GM18907 (cell line): ENCODE data around the gene ENTREP3.
A peak's percentile ranks its signal among the peaks of the same experiment; 100 is the strongest.

Source experiments
- ATAC-seq: cut with Tn5 transposase; IDR thresholded peaks from one replicate; pipeline ENCODE4 v1.9.1; 2021; ENCODE audit warnings: mild to moderate bottlenecking, moderate library complexity; ENCODE audit not compliant: unreplicated experiment

ENTREP3 gene

DNA sequence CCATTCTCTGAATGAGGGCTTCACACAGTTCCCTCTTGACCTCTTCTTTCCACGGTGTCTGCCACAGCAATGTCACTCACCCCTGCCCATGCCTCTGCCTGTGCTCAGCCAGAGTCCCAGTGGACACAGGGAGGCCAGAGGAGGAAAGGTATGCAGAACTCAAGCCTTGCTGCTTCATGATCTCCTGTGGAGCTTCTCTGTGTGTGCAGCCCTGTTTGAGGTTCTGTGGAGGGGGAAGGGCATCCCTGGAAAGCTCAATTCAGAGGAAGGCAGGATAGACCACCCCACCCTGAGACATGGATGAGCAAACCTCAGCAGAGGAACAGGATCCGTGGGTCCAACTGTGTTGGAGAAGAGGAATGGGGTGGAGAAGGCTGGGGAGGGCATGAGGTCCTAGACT, 24.0 kb upstream of the ENTREP3 start:
- no peak for ATAC-seq

DNA sequence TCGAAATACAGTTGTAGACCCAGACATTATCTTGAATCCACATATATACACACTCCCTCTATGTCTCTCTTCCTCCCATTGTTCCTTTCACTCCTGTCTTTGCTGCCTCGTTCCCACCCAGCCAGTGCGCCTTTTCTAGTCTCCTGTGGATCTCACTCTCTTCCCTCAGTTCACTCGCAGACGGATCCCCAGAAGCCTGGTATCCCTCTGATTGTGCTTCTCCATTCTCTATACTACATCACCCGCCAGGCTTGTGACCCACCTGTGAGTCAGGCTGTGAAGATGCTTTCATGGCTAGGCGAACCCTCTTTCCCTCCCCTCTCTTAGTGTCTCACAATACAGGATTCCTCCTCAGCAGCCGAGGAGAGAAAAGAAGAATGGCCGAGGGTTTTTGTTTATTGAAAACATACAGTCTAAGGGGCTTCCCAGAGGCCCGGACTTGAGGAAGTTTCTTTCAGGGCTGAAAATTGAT, 23.4 kb upstream of the ENTREP3 start:
- ATAC-seq = no peak

DNA sequence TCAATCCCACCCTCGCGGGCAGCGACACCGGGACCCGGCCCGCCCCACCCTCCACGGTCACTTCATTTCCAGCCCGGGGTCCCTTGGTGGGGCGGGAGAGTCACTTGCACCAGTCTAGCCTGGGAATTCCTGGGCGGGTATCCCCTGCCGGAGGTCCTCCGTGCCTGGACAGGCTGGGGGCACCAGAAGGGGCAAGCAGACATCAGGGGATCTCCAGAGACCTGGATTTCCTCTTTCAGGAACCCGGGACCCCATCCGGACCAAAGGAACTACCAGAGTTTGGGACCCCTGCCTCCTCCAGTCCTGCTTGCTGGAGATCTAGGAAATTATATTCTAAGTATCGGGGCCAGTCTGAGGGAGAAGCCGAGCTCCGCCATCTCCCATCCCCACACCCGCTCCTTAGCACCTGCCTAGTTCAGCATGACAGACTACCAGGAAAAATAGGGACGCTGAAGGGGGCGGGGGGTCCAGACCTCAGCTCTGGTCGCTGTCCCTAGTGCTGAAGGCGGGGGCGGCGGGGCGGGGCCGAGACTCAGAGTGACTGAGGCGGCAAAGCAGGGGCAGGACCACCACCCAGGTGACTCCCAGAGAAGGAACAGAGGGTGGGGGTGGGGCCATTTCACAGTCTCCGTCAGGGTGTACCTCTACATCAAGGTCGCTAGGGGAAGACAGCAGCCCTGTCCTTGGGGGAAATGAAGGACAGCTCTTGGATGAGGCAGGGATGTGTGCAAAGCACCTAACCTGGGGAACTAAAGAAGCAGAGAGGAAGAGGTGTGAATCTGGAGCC, 22.8 kb upstream of the ENTREP3 start:
- no peak for ATAC-seq

DNA sequence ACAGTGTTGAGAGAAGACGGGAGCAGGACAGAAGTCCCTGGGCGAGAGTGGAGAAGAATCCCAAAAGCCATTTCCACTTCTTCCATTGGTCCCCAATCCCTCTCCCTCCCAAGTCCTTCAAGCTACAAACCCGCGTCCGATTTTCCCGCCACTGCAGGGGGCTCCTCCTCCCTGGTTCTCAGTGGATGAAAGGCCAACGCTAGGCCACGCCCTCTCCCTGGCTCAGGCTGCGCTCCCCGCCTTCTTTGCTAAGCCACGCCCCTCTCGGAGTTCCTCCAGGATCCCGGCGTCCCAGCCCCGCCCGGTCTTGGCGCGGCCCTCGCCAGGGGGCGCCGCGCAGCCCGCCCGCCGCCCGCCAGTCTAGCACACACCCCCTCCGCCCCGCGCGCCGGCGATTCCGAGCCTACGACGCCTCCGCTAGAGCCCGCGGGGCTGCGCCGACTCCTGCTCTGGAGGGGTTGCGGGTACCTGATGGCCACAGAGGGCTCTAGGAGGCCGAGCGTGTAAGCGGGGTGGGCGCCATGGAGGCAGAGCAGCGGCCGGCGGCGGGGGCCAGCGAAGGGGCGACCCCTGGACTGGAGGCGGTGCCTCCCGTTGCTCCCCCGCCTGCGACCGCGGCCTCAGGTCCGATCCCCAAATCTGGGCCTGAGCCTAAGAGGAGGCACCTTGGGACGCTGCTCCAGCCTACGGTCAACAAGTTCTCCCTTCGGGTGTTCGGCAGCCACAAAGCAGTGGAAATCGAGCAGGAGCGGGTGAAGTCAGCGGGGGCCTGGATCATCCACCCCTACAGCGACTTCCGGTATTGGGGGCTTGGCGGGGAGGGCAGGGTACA, 22.0 kb upstream of the ENTREP3 start, which contains the start of gene HCN3:
HCN3 (plus strand) TSS at position 394 of the 832 bp plus-strand sequence; CDS start at position 522, 128 bp downstream.
- peak; percentile 71 for ATAC-seq

DNA sequence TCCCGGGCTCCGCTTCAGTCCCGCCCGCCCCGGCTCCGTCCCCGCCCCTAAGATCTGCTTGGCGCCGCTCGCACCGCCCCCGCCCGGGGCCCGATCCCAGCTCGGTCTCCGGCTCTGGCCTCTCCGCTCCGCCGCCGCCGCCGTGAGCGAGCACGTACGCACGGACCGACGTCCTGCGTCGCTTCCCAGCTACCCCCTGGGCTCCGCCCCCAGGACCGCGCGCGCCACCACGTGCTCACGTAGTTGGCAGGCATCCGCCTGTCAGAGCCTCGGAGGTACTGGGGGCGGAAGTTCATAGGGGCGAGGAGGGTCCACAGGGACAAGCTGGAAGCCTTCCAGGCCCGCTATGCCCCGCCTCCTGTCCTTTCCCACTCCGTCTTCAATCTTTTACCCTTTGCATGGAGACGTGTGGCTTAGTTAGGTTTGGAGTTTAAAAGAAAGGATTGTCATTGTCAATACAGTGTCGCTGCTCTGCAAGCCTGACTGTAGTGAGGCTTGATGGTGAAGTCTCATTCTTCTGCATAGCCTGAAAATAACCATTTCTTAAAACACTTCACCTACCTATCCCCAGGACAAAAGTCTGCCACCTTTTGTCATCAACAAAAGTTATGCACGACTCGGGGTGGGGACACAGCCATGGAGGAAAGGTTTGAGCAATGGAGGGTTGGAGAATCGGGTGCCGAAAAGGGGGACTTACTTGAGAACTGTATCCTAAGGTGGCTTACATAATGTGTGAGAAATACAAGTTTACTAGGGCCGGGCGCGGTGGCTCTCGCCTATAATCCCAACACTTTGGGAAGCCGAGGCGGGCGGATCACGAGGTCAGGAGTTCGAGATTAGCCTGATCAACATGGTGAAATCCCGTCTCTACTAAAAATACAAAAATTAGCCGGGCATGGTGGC, 18.3 kb upstream of the ENTREP3 start, which contains the start of gene CLK2:
CLK2 (minus strand) TSS at position 162 of the 903 bp plus-strand sequence. CDS start 2,527 bp downstream, outside the sequence.
- peak; percentile 70 for ATAC-seq

DNA sequence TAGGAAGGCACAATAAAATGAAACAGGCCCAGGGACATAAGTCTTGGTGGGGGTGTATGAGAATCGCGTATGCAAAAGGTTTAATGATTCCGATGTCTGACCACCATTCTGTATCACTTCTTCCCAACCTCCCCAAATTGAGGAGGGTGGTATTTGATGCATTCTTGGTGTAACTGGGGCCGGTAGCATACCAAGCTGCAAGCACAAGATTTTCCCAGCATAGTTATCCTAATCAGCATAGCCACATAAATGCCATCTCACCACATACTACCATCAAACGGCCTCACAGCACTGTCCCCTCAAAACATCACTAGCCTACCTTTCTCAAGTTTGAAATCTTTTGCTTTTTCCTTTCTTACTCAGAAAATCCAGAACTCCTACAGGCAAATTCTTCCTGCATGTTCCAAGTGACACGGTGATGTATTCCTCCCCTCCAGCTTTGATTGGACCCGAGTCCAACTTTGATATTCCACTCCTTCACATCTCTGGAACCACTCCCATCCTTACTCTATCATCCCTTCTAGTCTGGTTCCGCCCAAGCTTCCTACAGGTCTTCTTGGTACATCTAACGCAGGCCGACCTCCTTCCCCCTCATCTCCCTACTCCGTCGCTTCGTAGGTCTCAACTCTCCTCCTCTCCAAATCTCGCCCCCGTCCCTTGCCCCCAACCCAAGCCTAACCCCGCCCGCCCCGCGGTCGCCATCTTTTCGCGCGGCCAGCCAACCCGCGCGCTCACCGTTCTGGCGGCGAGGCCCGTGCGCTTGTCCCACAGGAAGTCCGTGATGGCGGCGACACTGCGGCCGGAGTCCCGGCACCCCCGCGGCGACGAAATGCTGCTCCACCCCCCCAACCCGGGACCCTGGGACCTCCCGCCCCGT, 17.4 kb upstream of the ENTREP3 start:
- peak; percentile 33 for ATAC-seq

DNA sequence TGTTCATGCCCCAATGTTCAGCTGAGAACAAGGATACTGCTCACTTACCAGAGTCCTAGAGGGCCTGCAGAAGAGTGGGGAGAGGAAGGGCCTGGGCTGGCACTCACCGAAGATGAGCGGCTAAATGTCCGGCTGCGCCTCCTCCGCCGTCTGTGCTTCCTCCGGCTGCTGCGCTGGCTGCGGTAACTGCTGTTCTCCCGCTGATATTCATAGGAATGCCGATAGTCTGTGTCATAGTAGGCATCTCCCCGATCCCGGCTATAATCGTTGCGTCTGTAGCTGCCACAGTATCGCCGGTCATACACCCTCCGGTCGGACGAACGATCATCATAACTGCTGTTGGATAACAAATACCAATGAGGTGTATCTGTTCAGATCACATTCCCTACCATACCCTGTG, 14.1 kb upstream of the ENTREP3 start:
- no peak for ATAC-seq

DNA sequence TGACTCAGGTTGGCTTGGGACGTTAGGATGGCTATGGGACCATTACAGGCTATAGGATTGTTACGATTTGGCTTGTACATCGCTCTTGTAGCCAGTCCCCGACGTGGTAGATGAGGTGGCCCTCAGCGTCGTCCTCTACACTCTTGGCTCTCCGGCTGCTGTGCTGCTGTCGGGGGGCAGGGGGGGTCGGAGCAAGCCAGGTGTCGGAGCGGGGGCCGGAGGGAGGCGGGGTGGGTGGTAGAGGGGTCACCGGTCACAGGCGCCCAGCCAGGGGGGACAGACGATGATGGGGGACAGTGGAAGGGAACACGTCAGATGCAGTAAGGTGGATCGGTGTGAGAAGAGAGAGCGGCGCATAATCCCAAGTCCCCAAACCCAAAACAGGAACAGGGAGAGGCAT, 13.3 kb upstream of the ENTREP3 start:
- ATAC-seq = no peak

DNA sequence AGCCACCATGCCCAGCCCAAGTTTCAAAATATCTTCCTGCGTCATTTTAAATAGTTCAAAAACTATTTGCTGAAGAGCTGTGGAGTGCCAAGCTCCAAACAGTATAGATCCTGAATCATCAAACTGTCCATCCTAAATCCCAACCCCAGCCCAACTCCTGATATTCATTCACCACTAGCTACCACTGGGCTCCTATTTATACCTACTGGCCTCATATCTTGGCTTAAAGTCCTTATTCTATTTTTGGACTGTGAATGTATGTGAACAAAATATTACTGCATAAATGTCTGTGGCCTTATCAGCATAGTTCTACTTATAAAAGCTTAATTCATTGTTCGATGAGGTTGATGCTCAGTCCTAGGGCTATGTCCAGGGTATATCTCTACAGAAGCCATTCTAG, 12.1 kb upstream of the ENTREP3 start:
- ATAC-seq = no peak

DNA sequence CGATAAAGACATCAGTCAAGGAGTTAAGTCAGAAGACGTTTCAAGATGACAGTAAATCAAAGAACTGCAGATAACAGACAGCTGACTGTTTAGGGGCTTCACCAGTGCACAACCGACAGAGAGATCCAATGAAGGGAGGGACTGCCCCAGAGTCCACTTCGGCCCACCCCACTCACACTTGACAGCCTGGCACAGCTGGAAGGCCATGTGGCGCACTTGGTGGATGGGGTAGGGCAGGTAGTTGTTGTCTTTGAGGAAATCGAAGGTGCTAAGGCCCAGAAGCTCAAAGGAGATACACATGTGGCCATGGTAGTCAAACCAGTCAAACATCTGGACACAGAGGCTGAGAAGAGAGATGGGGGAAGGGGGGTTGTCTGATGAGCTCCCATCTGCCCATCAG, 11.3 kb upstream of the ENTREP3 start:
- no peak for ATAC-seq

DNA sequence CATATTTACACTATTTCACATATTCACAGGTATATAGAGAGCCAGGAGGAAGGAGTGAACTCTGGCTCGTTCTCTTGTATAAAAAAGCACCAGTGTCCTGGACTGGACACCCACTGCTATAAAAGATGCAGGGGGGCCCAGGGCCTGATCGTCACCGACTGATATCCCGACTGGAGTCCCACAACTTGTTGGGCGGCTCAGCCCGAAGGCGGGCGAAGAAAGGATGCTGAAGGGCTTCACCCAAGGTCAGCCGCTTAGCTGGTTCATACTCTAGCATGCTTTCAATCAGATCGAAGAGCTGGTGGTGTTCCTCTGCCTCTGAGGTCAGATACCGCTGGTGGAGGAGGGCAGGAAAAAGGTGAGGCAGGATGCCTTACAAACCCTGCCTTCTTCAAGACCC, 7.8 kb upstream of the ENTREP3 start:
- no peak for ATAC-seq

DNA sequence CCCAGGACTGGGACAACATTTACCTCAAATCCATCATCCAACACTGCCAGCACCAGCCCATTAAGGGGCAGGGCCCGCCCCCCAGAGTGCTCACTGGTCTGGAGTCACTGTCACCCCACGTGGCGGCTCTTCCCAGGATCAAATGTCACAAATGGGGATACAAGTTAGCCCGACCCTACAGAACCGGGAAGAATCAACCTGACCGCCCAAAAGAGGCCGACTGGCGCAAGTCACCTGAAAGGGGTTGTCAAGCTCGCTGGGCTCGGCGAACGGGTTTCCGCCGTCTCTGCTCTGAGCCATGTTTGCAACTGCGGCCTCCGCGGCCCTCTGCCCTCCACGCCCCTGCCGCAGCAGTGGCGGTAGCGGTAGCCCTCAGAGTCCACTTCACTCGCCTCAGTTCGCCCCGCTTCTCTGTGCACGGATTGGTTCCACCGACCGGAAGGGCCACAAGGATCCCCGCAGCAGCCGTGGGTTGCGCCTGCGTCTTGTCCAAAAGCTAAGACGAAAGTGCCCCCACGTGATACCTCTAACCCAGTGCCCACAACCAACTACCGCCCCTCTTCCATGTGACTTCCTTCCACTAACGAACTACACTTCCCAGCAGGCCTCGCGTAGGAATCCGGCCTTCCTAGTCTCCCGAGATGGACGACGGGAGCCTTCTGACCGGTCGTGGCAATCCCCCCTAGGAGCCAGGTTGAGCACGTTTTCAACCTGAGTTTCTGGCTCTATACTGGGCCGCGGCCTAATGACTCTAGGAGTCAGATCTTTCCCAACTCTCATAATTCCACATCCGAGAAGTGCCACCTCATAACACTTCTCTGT, 6.8 kb upstream of the ENTREP3 start, which contains the start of gene SCAMP3:
SCAMP3 (minus strand) TSS at position 509 of the 822 bp plus-strand sequence; CDS start at position 300, 209 bp downstream.
- peak; percentile 89 for ATAC-seq

DNA sequence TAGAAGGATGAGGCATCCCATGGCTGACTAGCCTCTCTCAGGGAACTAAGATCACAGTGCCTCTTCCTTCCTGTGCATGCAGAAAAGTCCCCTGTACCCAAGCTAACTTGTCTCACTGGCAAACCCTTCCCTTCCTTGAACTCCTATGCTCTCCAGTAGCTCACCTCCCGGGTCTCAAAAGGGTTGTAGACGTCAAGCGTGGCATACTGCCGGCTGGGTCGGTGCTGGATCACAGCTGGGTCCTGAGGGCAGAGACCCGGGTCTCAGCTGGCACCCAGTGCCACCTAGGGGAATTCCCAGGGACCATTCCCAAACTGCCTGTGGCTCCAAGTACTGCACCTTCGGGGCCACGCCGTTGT, 6.2 kb upstream of the ENTREP3 start:
- ATAC-seq = peak; percentile 19

DNA sequence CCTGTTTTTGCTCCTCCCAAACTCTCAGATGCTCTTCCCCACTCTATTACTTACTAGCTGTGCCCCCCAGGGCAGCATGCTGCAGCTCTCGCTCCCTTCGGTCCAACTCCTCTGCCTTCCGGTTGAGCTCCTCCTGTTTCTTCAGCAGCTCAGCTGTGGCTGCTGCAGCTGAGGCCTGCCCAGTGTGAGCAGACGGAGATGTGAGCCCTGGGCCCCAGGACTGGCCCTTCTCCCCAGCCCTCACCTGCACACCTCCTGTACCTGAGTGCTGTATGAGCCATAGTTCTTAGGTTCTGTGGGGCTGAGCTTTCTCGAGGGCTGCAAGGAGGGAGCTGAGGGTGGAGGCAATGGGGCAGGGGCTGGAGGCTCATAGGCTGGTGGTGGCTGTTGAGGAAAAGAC, 5.0 kb upstream of the ENTREP3 start:
- no peak for ATAC-seq

DNA sequence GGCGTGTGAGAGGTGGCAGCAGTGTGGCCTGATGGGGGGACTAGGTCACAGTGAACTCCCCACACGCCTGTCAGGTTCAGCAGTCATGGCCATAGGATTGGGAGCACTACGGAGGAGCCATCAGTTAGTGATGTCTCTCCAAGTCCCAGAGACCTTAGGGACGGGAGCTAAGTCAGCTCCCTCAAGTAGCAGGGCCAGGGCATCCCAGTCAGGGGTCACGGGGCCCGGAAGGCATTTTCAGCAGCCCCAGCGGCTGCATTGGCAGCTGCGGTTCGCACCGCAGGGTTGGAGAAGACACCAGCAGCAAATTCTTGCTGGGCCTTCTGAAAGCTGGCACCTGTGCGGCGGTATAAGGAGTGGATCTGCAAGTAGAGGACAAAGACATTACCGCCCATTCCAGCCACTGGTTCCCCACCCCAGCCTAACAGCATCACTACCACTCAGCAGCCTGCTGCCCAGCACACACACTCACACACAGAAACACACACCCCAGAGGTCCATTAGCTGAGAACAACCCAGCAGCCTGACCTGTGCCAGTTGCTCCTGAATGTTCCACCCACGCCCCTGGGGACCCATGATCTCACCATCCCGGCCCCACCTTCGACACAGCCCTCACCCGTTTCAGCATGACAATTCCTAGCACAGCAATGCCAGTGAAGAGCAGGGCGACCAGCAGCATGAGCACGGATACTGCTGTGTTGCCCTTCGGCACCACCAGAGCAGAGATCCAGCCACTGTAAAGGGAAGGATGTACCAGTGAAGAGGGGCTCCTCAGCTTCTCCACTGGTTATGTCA, 972 bp upstream of the ENTREP3 start:
- no peak for ATAC-seq

DNA sequence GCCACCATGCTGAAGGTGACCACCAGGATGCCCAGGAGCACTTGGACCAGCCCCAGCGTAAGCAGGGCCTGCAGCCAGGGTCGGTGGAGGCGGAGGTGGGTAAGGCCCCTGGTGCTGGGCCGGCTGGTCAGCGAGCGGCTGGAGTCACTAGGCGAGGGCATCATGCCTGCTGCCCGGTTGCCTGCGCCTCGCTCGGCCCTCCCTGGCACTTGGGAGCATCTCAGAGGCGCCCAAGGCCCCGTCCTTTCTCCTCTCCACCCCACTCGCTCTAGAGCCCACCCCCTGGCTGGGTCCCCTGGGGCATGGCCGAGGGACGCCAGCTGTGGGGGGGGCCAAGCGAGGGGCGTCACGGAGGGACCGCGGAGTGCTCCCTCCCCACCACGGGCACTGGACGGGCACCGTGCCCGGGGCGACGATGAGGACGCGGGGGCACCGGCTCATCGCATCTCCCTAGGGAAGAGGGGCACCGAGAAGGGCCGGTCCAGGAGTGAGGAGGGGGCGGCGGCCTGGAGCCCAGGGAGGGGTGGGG, 505 bp downstream of the ENTREP3 start:
- ATAC-seq = no peak

DNA sequence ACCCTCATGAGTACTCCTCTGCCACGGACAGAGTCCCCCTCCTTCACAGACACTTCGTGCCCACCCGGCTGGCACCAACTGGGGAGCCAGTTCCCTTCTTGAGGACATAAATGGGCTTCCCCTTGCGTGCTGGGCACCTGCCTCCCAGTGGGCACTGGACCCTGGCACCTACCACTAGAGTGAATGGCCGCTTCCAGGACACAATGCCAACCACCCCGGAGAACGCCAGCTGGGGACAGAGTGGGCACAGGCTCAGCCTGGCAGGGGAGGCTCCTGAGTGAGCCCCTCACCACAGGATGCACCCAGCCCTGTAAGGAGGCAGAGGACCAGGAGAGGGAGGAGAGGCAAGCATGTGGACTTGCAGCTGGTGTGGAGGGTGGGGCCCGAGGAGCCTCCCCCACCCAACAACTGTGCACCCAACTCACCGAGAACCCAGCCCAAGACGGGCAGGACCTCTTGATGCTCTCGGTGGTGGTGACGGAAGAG, 1.0 kb downstream of the ENTREP3 start:
- no peak for ATAC-seq

DNA sequence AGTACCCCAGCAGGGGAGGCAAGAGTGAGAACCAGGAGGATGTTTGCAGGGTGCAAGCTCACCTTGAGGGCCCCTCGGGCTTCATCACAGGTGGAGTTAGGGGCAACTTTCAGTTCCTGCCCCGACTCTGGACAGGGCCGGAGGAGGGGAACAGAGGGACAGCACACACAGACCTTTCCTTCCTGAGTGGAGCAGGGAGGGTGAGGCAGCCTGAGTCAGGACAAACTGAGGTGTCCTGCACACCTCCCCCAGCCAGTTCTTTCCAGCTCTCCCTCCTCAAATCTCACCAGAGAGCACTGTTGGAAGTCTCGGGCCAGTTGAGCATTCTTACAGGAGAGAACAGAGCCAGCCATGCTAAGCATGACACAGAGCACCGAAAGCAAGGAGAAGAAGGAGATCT, 1.5 kb downstream of the ENTREP3 start:
- ATAC-seq = no peak
